HCT116 (cell line): ENCODE measurements around the gene NOP10.

Source experiments
- CEBPB ChIP-seq: IDR thresholded peaks from 2 replicates; pipeline ENCODE4 v1.6.1; 2012; ENCODE audit warnings: low read depth
- CTCF ChIP-seq, 3 experiments: fragments of 200-600 bp in 1 of 3; sonication (generic) in 1 of 3; IDR thresholded peaks in 2 of 3; conservative IDR thresholded peaks in 1 of 3; 2 replicates each; pipeline ENCODE4 v1.5.1; 2012 to 2017; ENCODE audit warnings: low read depth in 2 of 3, low read length in 2 of 3, antibody characterized with exemption in 1 of 3, borderline replicate concordance in 1 of 3, control low read depth in 1 of 3, mild to moderate bottlenecking in 1 of 3, mixed read lengths in 1 of 3, mixed run types in 1 of 3, moderate library complexity in 1 of 3; ENCODE audit not compliant: insufficient read depth in 1 of 3
- POLR2A ChIP-seq: IDR thresholded peaks from 2 replicates; pipeline ENCODE4 v1.7.0; 2011; ENCODE audit warnings: borderline replicate concordance; ENCODE audit not compliant: insufficient read depth, insufficient read length; ENCODE audit errors: extremely low read depth
- REST ChIP-seq: IDR thresholded peaks from 2 replicates; pipeline ENCODE4 v1.6.1; 2012; ENCODE audit warnings: low read depth

- TF ChIP-seq CTCF (IDR thresholded peaks at IDR 0.05 in 2 of 3, conservative IDR thresholded peaks at IDR 0.05 in 1 of 3; ENCODE audit: borderline replicate concordance in 1 of 3, insufficient read depth in 1 of 3, low read depth in 2 of 3, low read length in 2 of 3) = no peak
- TF ChIP-seq REST = no peak
- no peak for TF ChIP-seq CEBPB
- TF ChIP-seq POLR2A = no peak
Observed at GRCh38 chr15:34347951-34348638, 5.2 kb upstream of the NOP10 start.
